ENCODE measurements around the gene PLCH1. TPM values are rescaled to one million over a fixed set of nuclear protein-coding genes. Genes with fewer than 3 reads are reported as not detected.

Gene PLCH1
- polyA plus RNA-seq (2013, experiment 1 of 2): 15.5 TPM
- polyA plus RNA-seq (2013, experiment 2 of 2): 14.1 TPM

- Histone ChIP-seq H3K9me3 (ENCODE audit: insufficient read depth, low read depth, low read length) (no peaks in the 10 kb centered on the region), H3K27ac (ENCODE audit: low read depth, low read length) (peak within 1 kb of the TSS; percentile 78; the same call in 1 of the 2 replicates), H3K9ac (ENCODE audit: low read depth, low read length) (peak within 1 kb of the TSS; percentile 78), H3K4me1 (ENCODE audit: insufficient read depth, low read length) (peaks cover 51% of the 10 kb centered on the region), H3K4me3 (ENCODE audit: low read length) (peak within 1 kb of the TSS; percentile 89), H3K27me3 (ENCODE audit: insufficient read depth, low read length) (no peaks in the 10 kb centered on the region), H3K36me3 (ENCODE audit: insufficient read depth, low read length) (no peaks in the 10 kb centered on the region)
- whole genome bisulfite sequencing: 1% methylated on average over 33 of the region's 33 CpGs
Observed at GRCh38 chr3:155744626-155745324, at the start of gene PLCH1. Gene PLCH1 (minus strand): TSS chr3:155745071. CDS start chr3:155704224, 40,847 bp downstream.

GRCh38 chr3:155792532-155792931 lies 47.7 kb upstream of the PLCH1 start:
- Histone ChIP-seq H3K9ac (ENCODE audit: low read depth, low read length) (no peak overlapping the region), H3K4me3 (ENCODE audit: low read length) (no peak overlapping the region), H3K27me3 (ENCODE audit: insufficient read depth, low read length) (no peaks in the 10 kb centered on the region), H3K36me3 (ENCODE audit: insufficient read depth, low read length) (0 out of 2 replicates have a peak, but pooled peaks cover 4% of the 10 kb centered on the region), H3K9me3 (ENCODE audit: insufficient read depth, low read depth, low read length) (no peaks in the 10 kb centered on the region), H3K4me1 (ENCODE audit: insufficient read depth, low read length) (peaks cover 7% of the 10 kb centered on the region), H3K27ac (ENCODE audit: low read depth, low read length) (no peak overlapping the region)
- 83% methylated on average over 1 of the region's 1 CpG for WGBS

- peaks cover 7% of the 10 kb centered on the region for H3K4me1 ChIP-seq (ENCODE audit: insufficient read depth, low read length)
- WGBS: 97% methylated on average over 2 of the region's 2 CpGs
- no peaks in the 10 kb centered on the region for H3K9me3 ChIP-seq (ENCODE audit: insufficient read depth, low read depth, low read length)
- H3K36me3 ChIP-seq (ENCODE audit: insufficient read depth, low read length): 0 out of 2 replicates have a peak, but pooled peaks cover 4% of the 10 kb centered on the region
- no peak overlapping the region for H3K4me3 ChIP-seq (ENCODE audit: low read length)
- H3K27ac ChIP-seq (ENCODE audit: low read depth, low read length): no peak overlapping the region
- H3K27me3 ChIP-seq (ENCODE audit: insufficient read depth, low read length): no peaks in the 10 kb centered on the region
- no peak overlapping the region for H3K9ac ChIP-seq (ENCODE audit: low read depth, low read length)
Observed at GRCh38 chr3:155791190-155791589, 46.3 kb upstream of the PLCH1 start.

GRCh38 chr3:155790272-155790925 lies 45.5 kb upstream of the PLCH1 start:
- H3K27ac ChIP-seq (ENCODE audit: low read depth, low read length): peak overlapping the region; percentile 51
- WGBS: 83% methylated on average over 4 of the region's 4 CpGs
- H3K9ac ChIP-seq (ENCODE audit: low read depth, low read length): no peak overlapping the region
- no peak overlapping the region for H3K4me3 ChIP-seq (ENCODE audit: low read length)
- H3K4me1 ChIP-seq (ENCODE audit: insufficient read depth, low read length): peaks cover 7% of the 10 kb centered on the region
- H3K36me3 ChIP-seq (ENCODE audit: insufficient read depth, low read length): 0 out of 2 replicates have a peak, but pooled peaks cover 4% of the 10 kb centered on the region
- no peaks in the 10 kb centered on the region for H3K9me3 ChIP-seq (ENCODE audit: insufficient read depth, low read depth, low read length)
- H3K27me3 ChIP-seq (ENCODE audit: insufficient read depth, low read length): no peaks in the 10 kb centered on the region

GRCh38 chr3:155785662-155786295 lies 40.9 kb upstream of the PLCH1 start:
- Histone ChIP-seq H3K4me3 (ENCODE audit: low read length) (no peak overlapping the region), H3K27ac (ENCODE audit: low read depth, low read length) (no peak overlapping the region), H3K4me1 (ENCODE audit: insufficient read depth, low read length) (peaks cover 3% of the 10 kb centered on the region), H3K36me3 (ENCODE audit: insufficient read depth, low read length) (no peaks in the 10 kb centered on the region), H3K9ac (ENCODE audit: low read depth, low read length) (no peak overlapping the region), H3K9me3 (ENCODE audit: insufficient read depth, low read depth, low read length) (no peaks in the 10 kb centered on the region), H3K27me3 (ENCODE audit: insufficient read depth, low read length) (no peaks in the 10 kb centered on the region)

GRCh38 chr3:155782390-155782953 lies 37.6 kb upstream of the PLCH1 start:
- Histone ChIP-seq H3K27me3 (ENCODE audit: insufficient read depth, low read length) (no peaks in the 10 kb centered on the region), H3K4me3 (ENCODE audit: low read length) (no peak overlapping the region), H3K9ac (ENCODE audit: low read depth, low read length) (no peak overlapping the region), H3K36me3 (ENCODE audit: insufficient read depth, low read length) (no peaks in the 10 kb centered on the region), H3K27ac (ENCODE audit: low read depth, low read length) (no peak overlapping the region), H3K9me3 (ENCODE audit: insufficient read depth, low read depth, low read length) (no peaks in the 10 kb centered on the region), H3K4me1 (ENCODE audit: insufficient read depth, low read length) (no peaks in the 10 kb centered on the region)
- WGBS: 93% methylated on average over 1 of the region's 1 CpG

- Histone ChIP-seq H3K27me3 (ENCODE audit: insufficient read depth, low read length) (no peaks in the 10 kb centered on the region), H3K9ac (ENCODE audit: low read depth, low read length) (no peak overlapping the region), H3K9me3 (ENCODE audit: insufficient read depth, low read depth, low read length) (no peaks in the 10 kb centered on the region), H3K27ac (ENCODE audit: low read depth, low read length) (no peak overlapping the region), H3K4me1 (ENCODE audit: insufficient read depth, low read length) (no peaks in the 10 kb centered on the region), H3K4me3 (ENCODE audit: low read length) (no peak overlapping the region), H3K36me3 (ENCODE audit: insufficient read depth, low read length) (no peaks in the 10 kb centered on the region)
Observed at GRCh38 chr3:155780291-155780690, 35.4 kb upstream of the PLCH1 start.

- Histone ChIP-seq H3K27ac (ENCODE audit: low read depth, low read length) (no peak overlapping the region), H3K9ac (ENCODE audit: low read depth, low read length) (no peak overlapping the region)
Observed at GRCh38 chr3:155778462-155778861, 33.6 kb upstream of the PLCH1 start.

GRCh38 chr3:155772801-155773200 lies 27.9 kb upstream of the PLCH1 start:
- Histone ChIP-seq H3K4me1 (ENCODE audit: insufficient read depth, low read length) (no peaks in the 10 kb centered on the region), H3K27ac (ENCODE audit: low read depth, low read length) (no peak overlapping the region), H3K27me3 (ENCODE audit: insufficient read depth, low read length) (no peaks in the 10 kb centered on the region), H3K36me3 (ENCODE audit: insufficient read depth, low read length) (peaks cover 14% of the 10 kb centered on the region), H3K4me3 (ENCODE audit: low read length) (no peak overlapping the region), H3K9me3 (ENCODE audit: insufficient read depth, low read depth, low read length) (peaks cover 13% of the 10 kb centered on the region), H3K9ac (ENCODE audit: low read depth, low read length) (no peak overlapping the region)
- WGBS: no CpG with 5 or more reads among the region's 1 CpG

More at GRCh38 chr3:155778462-155778861, 33.6 kb upstream of the PLCH1 start:
- Histone ChIP-seq H3K27me3 (ENCODE audit: insufficient read depth, low read length) (no peaks in the 10 kb centered on the region), H3K9me3 (ENCODE audit: insufficient read depth, low read depth, low read length) (no peaks in the 10 kb centered on the region), H3K4me1 (ENCODE audit: insufficient read depth, low read length) (no peaks in the 10 kb centered on the region), H3K36me3 (ENCODE audit: insufficient read depth, low read length) (no peaks in the 10 kb centered on the region), H3K4me3 (ENCODE audit: low read length) (no peak overlapping the region)

- H3K4me1 ChIP-seq (ENCODE audit: insufficient read depth, low read length): no peaks in the 10 kb centered on the region
- no peak overlapping the region for H3K9ac ChIP-seq (ENCODE audit: low read depth, low read length)
- WGBS: 91% methylated on average over 6 of the region's 6 CpGs
- peaks cover 18% of the 10 kb centered on the region for H3K36me3 ChIP-seq (ENCODE audit: insufficient read depth, low read length)
- no peaks in the 10 kb centered on the region for H3K27me3 ChIP-seq (ENCODE audit: insufficient read depth, low read length)
- H3K27ac ChIP-seq (ENCODE audit: low read depth, low read length): no peak overlapping the region
- peaks cover 13% of the 10 kb centered on the region for H3K9me3 ChIP-seq (ENCODE audit: insufficient read depth, low read depth, low read length)
- H3K4me3 ChIP-seq (ENCODE audit: low read length): no peak overlapping the region
Observed at GRCh38 chr3:155771126-155771525, 26.3 kb upstream of the PLCH1 start.

GRCh38 chr3:155766206-155766605 lies 21.3 kb upstream of the PLCH1 start:
- H3K9me3 ChIP-seq (ENCODE audit: insufficient read depth, low read depth, low read length): peaks cover 13% of the 10 kb centered on the region
- no peak overlapping the region for H3K27ac ChIP-seq (ENCODE audit: low read depth, low read length)
- H3K4me1 ChIP-seq (ENCODE audit: insufficient read depth, low read length): no peaks in the 10 kb centered on the region
- WGBS: 100% methylated on average over 1 of the region's 1 CpG
- no peaks in the 10 kb centered on the region for H3K27me3 ChIP-seq (ENCODE audit: insufficient read depth, low read length)
- no peak overlapping the region for H3K9ac ChIP-seq (ENCODE audit: low read depth, low read length)
- peaks cover 16% of the 10 kb centered on the region for H3K36me3 ChIP-seq (ENCODE audit: insufficient read depth, low read length)
- no peak overlapping the region for H3K4me3 ChIP-seq (ENCODE audit: low read length)
